Upper lobe of left lung (tissue), 4 donors: ENCODE measurements around the gene MAGI3.

Experiments
- EP300 ChIP-seq, 4 donors: sonication (generic); formaldehyde crosslinking; IDR thresholded peaks; one replicate each; pipeline ENCODE4 v1.5.1; 2017; ENCODE audit warnings: antibody characterized with exemption in 4 of 4, control low read depth in 2 of 4
- POLR2A ChIP-seq, 4 donors: fragments of 450-650 bp; IDR thresholded peaks; one replicate each; pipeline ENCODE4 v1.5.1; 2016 to 2017; ENCODE audit warnings: antibody characterized with exemption in 4 of 4, mild to moderate bottlenecking in 2 of 4
- POLR2AphosphoS5 ChIP-seq, 2 donors: sonication (generic); formaldehyde crosslinking; IDR thresholded peaks; one replicate each; pipeline ENCODE4 v1.5.1; 2017; ENCODE audit warnings: antibody characterized with exemption in 2 of 2
- TF ChIP-seq, protein P1 (sequence below), 6 experiments: fragments of 450-650 bp in 4 of 6; fragments of 200-600 bp in 2 of 6; sonication (generic) in 2 of 6; IDR thresholded peaks; one replicate each; pipeline ENCODE4 v1.5.1; 2016 to 2019; ENCODE audit warnings: antibody characterized with exemption in 6 of 6

DNA sequence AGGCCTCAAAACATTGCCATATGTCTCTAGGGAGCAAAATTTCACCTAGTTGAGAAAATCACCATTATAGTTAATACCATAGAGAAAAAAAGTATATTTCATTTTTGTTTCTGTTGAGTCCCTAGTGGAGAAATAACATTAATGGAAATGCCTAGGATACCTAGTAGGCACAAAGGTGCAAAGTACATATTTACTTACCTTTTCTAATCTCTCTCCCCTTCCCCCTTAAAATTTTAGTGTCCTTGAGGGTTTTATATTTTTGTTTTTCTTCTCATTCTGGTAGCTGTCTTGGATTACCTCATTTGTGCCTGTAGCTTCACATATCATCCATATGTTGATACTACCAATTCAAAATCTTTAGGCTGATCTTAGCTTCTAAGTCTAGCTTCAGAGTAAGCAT is 127.0 kb downstream of the MAGI3 start:
- TF ChIP-seq, protein P1, sequence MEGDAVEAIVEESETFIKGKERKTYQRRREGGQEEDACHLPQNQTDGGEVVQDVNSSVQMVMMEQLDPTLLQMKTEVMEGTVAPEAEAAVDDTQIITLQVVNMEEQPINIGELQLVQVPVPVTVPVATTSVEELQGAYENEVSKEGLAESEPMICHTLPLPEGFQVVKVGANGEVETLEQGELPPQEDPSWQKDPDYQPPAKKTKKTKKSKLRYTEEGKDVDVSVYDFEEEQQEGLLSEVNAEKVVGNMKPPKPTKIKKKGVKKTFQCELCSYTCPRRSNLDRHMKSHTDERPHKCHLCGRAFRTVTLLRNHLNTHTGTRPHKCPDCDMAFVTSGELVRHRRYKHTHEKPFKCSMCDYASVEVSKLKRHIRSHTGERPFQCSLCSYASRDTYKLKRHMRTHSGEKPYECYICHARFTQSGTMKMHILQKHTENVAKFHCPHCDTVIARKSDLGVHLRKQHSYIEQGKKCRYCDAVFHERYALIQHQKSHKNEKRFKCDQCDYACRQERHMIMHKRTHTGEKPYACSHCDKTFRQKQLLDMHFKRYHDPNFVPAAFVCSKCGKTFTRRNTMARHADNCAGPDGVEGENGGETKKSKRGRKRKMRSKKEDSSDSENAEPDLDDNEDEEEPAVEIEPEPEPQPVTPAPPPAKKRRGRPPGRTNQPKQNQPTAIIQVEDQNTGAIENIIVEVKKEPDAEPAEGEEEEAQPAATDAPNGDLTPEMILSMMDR (IDR thresholded peaks at IDR 0.05), result no peak
- TF ChIP-seq POLR2AphosphoS5 (IDR thresholded peaks at IDR 0.05) (no peak), POLR2A (IDR thresholded peaks at IDR 0.05) (no peak), EP300 (IDR thresholded peaks at IDR 0.05) (no peak)
